Upper lobe of left lung (tissue), 6 donors: ENCODE measurements around the gene KRTAP12-4. TPM values are rescaled to one million over a fixed set of nuclear protein-coding genes. Genes with fewer than 3 reads are reported as not detected.

Experiments used
- ATAC-seq, 2 donors: fragments of 200-7000 bp; cut with Tn5 transposase; one replicate each; pipeline ENCODE4 v1.9.1; 2022; ENCODE audit warnings: mild to moderate bottlenecking in 2 of 2, moderate library complexity in 2 of 2; ENCODE audit not compliant: low FRiP score in 2 of 2
- DNase-seq, 2 donors: peaks; one replicate each; pipeline ENCODE4 v3.0.0-alpha.2; 2019 to 2020
- H3K27ac ChIP-seq, 4 donors: fragments of 200-600 bp; sonication (generic); one replicate each; pipeline ENCODE4 v1.5.1; 2016 to 2019
- H3K27me3 ChIP-seq, 4 donors: fragments of 200-600 bp; sonication (generic); one replicate each; pipeline ENCODE4 v1.5.1; 2017 to 2019
- H3K36me3 ChIP-seq, 4 donors: fragments of 200-600 bp; sonication (generic); one replicate each; pipeline ENCODE4 v1.5.1; 2016 to 2019
- H3K4me1 ChIP-seq, 4 donors: fragments of 200-600 bp; sonication (generic); one replicate each; pipeline ENCODE4 v1.5.1; 2018 to 2019
- H3K4me3 ChIP-seq, 4 donors: fragments of 200-600 bp; sonication (generic); one replicate each; pipeline ENCODE4 v1.5.1; 2017 to 2019; ENCODE audit warnings: mild to moderate bottlenecking in 2 of 4, moderate library complexity in 1 of 4
- H3K9me3 ChIP-seq, 4 donors: fragments of 200-600 bp; sonication (generic); one replicate each; pipeline ENCODE4 v1.5.1; 2018 to 2019
- CTCF ChIP-seq, 6 experiments: fragments of 450-650 bp in 4 of 6; fragments of 200-600 bp in 2 of 6; sonication (generic) in 2 of 6; IDR thresholded peaks; one replicate each; pipeline ENCODE4 v1.5.1; 2016 to 2019; ENCODE audit warnings: antibody characterized with exemption in 6 of 6
- EP300 ChIP-seq, 4 donors: sonication (generic); formaldehyde crosslinking; IDR thresholded peaks; one replicate each; pipeline ENCODE4 v1.5.1; 2017; ENCODE audit warnings: antibody characterized with exemption in 4 of 4, control low read depth in 2 of 4
- POLR2A ChIP-seq, 4 donors: fragments of 450-650 bp; IDR thresholded peaks; one replicate each; pipeline ENCODE4 v1.5.1; 2016 to 2017; ENCODE audit warnings: antibody characterized with exemption in 4 of 4, mild to moderate bottlenecking in 2 of 4
- POLR2AphosphoS5 ChIP-seq, 2 donors: sonication (generic); formaldehyde crosslinking; IDR thresholded peaks; one replicate each; pipeline ENCODE4 v1.5.1; 2017; ENCODE audit warnings: antibody characterized with exemption in 2 of 2
- WGBS, 2 donors: methylation state at CpG; one replicate each; pipeline ENCODE4 v1.1.5; 2017 to 2018; 5-methylcytosine and 5-hydroxymethylcytosine counted together
- total RNA-seq, 6 donors: library from RNA; depleted of rRNA in 4 of 6; stranded (reverse); fragments of >200 nt in 4 of 6; gene quantifications; one replicate each; pipeline versions ENCODE4 v1.1.0 to v1.2.1, GENCODE V29; 2016 to 2021
- donor health status: DM: no; HTN: no; CAD: no; lungs with moderate emphysema.
- donor health status: DM: no; HTN: yes; CAD: no; lungs with severe emphysema.

KRTAP12-4 gene
- not detected for total RNA-seq

- no peak for TF ChIP-seq POLR2A (IDR thresholded peaks at IDR 0.05)
- no peak for TF ChIP-seq CTCF (IDR thresholded peaks at IDR 0.05)
- TF ChIP-seq EP300 (IDR thresholded peaks at IDR 0.05) = no peak
- TF ChIP-seq POLR2AphosphoS5 (IDR thresholded peaks at IDR 0.05) = no peak
- DNase-seq = no peak
- no peak for ATAC-seq
- 67 to 71% methylated on average over 8 of the region's 9 CpGs for WGBS, 2 donors
- H3K36me3 ChIP-seq = no peaks in the 10 kb centered on the region
- H3K27ac ChIP-seq = no peak within 1 kb of the TSS
- no peak within 1 kb of the TSS for H3K4me3 ChIP-seq
- H3K4me1 ChIP-seq = no peaks in the 10 kb centered on the region
- peaks cover 0 to 6% (median 0%) of the 10 kb centered on the region in 4 donors for H3K9me3 ChIP-seq
- H3K27me3 ChIP-seq = peaks cover 0 to 5% (median 0%) of the 10 kb centered on the region in 4 donors
Measured at GRCh38 chr21:44654576-44655175, at the start of gene KRTAP12-4. Gene KRTAP12-4 (minus strand): TSS chr21:44654659. CDS start chr21:44654614, 45 bp downstream.

GRCh38 chr21:44703731-44704635 lies 49.5 kb upstream of the KRTAP12-4 start:
- Histone ChIP-seq H3K27me3 (peaks cover 0 to 39% (median 18%) of the 10 kb centered on the region in 4 donors), H3K36me3 (no peaks in the 10 kb centered on the region), H3K4me1 (peaks cover 0 to 11% (median 0%) of the 10 kb centered on the region in 4 donors), H3K9me3 (peaks cover 0 to 7% (median 0%) of the 10 kb centered on the region in 4 donors), H3K4me3 (no peak overlapping the region), H3K27ac (no peak overlapping the region)
- TF ChIP-seq POLR2AphosphoS5 (IDR thresholded peaks at IDR 0.05) (no peak), POLR2A (IDR thresholded peaks at IDR 0.05) (no peak), CTCF (IDR thresholded peaks at IDR 0.05) (no peak), EP300 (IDR thresholded peaks at IDR 0.05) (no peak)
- ATAC-seq = no peak
- DNase-seq = no peak
- WGBS, 2 donors = 26 to 62% methylated on average over 9 to 13 of the region's 13 CpGs

- ATAC-seq (no peak), DNase-seq (no peak)
- 45 to 63% methylated on average over 13 to 16 of the region's 16 CpGs for WGBS, 2 donors
- Histone ChIP-seq H3K36me3 (no peaks in the 10 kb centered on the region), H3K4me3 (no peak overlapping the region), H3K27ac (no peak overlapping the region), H3K9me3 (peaks cover 0 to 7% (median 0%) of the 10 kb centered on the region in 4 donors), H3K4me1 (peaks cover 0 to 11% (median 0%) of the 10 kb centered on the region in 4 donors), H3K27me3 (peaks cover 0 to 31% (median 14%) of the 10 kb centered on the region in 4 donors)
- TF ChIP-seq POLR2AphosphoS5 (IDR thresholded peaks at IDR 0.05) = no peak
- no peak for TF ChIP-seq EP300 (IDR thresholded peaks at IDR 0.05)
- TF ChIP-seq POLR2A (IDR thresholded peaks at IDR 0.05) = no peak
Measured at GRCh38 chr21:44702973-44703730, 48.7 kb upstream of the KRTAP12-4 start.

- no peaks in the 10 kb centered on the region for H3K36me3 ChIP-seq
- 72 to 76% methylated on average over 12 to 14 of the region's 22 CpGs for WGBS, 2 donors
- H3K27me3 ChIP-seq = peaks cover 0 to 28% (median 12%) of the 10 kb centered on the region in 4 donors
- H3K9me3 ChIP-seq = peaks cover 0 to 7% (median 0%) of the 10 kb centered on the region in 4 donors
- no peak overlapping the region for H3K4me3 ChIP-seq
- TF ChIP-seq POLR2AphosphoS5 (IDR thresholded peaks at IDR 0.05) = no peak
- TF ChIP-seq EP300 (IDR thresholded peaks at IDR 0.05) = no peak
- no peak for TF ChIP-seq POLR2A (IDR thresholded peaks at IDR 0.05)
- no peak for TF ChIP-seq CTCF (IDR thresholded peaks at IDR 0.05)
- DNase-seq = peak in 1 of 2 donors; percentile 73
- peaks cover 0 to 8% (median 0%) of the 10 kb centered on the region in 4 donors for H3K4me1 ChIP-seq
- ATAC-seq = peak in 1 of 2 donors; percentile 24
- no peak overlapping the region for H3K27ac ChIP-seq
Measured at GRCh38 chr21:44702111-44702972, 47.9 kb upstream of the KRTAP12-4 start.
